Neutrophil (primary cell): ENCODE results near the gene POLR3C.
A peak's percentile ranks its signal among the peaks of the same experiment; 100 is the strongest.

Source experiments
- H3K27ac ChIP-seq: fragments of 200-600 bp; sonication (generic); 2 replicates; pipeline ENCODE4 v1.5.1; 2016; ENCODE audit warnings: mild to moderate bottlenecking, moderate library complexity
- H3K27me3 ChIP-seq: fragments of 200-600 bp; sonication (generic); 2 replicates; pipeline ENCODE4 v1.6.0; 2016; ENCODE audit warnings: mild to moderate bottlenecking
- H3K36me3 ChIP-seq: fragments of 200-600 bp; sonication (generic); 2 replicates; pipeline ENCODE4 v1.5.1; 2017
- H3K4me1 ChIP-seq, 2 experiments: fragments of 200-600 bp in 1 of 2; sonication (generic) in 1 of 2; 1 replicate in 1 of 2; 2 replicates in 1 of 2; pipeline versions ENCODE4 v1.5.1 to v1.6.1; 2013 to 2016; ENCODE audit warnings: low read depth in 1 of 2, low read length in 1 of 2, mild to moderate bottlenecking in 1 of 2, moderate library complexity in 1 of 2; ENCODE audit not compliant: control insufficient read depth in 1 of 2, insufficient read depth in 1 of 2
- H3K4me3 ChIP-seq, 2 experiments: fragments of 200-600 bp in 1 of 2; sonication (generic) in 1 of 2; 1 replicate in 1 of 2; 2 replicates in 1 of 2; pipeline ENCODE4 v1.5.1; 2013 to 2016; ENCODE audit warnings: low read depth in 1 of 2, low read length in 1 of 2, mild to moderate bottlenecking in 1 of 2, moderate library complexity in 1 of 2
- H3K9me3 ChIP-seq: fragments of 200-600 bp; sonication (generic); 2 replicates; pipeline ENCODE4 v1.5.1; 2016
- TF ChIP-seq, protein P1 (sequence below): fragments of 200-600 bp; sonication (generic); IDR thresholded peaks from 2 replicates; pipeline ENCODE4 v1.5.1; 2016; ENCODE audit warnings: antibody characterized with exemption

The POLR3C gene

DNA sequence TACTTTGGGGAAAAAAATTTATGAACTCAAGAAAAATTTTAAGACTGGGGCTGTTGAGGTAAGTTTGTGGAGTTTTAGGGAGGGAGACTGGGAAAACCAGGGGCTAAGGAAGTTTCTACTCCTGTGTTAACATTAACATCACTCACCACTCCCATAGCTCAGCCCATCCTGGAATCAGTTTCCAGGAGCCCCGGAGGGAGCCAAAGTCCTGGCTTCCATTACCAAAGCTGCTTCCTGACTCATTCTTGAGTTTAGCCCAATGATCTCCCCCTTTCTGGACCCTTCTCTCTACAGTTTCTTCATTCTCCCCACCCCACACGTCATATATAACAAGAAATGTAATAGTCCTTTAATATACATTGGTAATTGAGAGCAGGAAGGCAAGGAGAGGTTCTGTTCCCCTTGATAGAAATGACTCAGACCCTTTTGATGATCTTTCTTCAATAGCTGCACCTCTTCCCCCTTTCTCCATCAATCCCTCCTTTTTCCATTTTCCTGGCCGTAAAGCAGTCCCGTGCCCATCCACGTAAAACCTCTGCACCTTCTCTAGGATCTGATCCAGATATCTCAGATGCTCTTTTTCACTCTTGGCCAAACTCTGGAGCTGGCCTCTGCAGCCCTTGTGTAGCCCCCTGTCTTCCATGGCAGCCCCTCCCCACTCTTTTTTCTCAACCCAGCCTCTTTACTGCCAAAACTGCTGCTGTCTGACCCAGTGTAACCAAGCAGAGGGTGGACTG, 39.5 kb downstream of the POLR3C start:
- H3K36me3 ChIP-seq: no peaks in the 10 kb centered on the region
- H3K4me1 ChIP-seq: peaks cover 7 to 8% of the 10 kb centered on the region in 2 experiments
- H3K27ac ChIP-seq: no peak overlapping the region
- peaks cover 14% of the 10 kb centered on the region for H3K27me3 ChIP-seq
- no peak overlapping the region for H3K4me3 ChIP-seq
- H3K9me3 ChIP-seq: no peaks in the 10 kb centered on the region
- TF ChIP-seq, protein P1, sequence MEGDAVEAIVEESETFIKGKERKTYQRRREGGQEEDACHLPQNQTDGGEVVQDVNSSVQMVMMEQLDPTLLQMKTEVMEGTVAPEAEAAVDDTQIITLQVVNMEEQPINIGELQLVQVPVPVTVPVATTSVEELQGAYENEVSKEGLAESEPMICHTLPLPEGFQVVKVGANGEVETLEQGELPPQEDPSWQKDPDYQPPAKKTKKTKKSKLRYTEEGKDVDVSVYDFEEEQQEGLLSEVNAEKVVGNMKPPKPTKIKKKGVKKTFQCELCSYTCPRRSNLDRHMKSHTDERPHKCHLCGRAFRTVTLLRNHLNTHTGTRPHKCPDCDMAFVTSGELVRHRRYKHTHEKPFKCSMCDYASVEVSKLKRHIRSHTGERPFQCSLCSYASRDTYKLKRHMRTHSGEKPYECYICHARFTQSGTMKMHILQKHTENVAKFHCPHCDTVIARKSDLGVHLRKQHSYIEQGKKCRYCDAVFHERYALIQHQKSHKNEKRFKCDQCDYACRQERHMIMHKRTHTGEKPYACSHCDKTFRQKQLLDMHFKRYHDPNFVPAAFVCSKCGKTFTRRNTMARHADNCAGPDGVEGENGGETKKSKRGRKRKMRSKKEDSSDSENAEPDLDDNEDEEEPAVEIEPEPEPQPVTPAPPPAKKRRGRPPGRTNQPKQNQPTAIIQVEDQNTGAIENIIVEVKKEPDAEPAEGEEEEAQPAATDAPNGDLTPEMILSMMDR: no peak

GRCh38 chr1:145868232-145868631, 44.2 kb downstream of the POLR3C start:
- Histone ChIP-seq H3K4me1 (peaks cover 12 to 14% of the 10 kb centered on the region in 2 experiments), H3K36me3 (no peaks in the 10 kb centered on the region), H3K4me3 (no peak overlapping the region), H3K27me3 (peaks cover 20% of the 10 kb centered on the region), H3K27ac (no peak overlapping the region), H3K9me3 (no peaks in the 10 kb centered on the region)
- TF ChIP-seq, protein P1: no peak

DNA sequence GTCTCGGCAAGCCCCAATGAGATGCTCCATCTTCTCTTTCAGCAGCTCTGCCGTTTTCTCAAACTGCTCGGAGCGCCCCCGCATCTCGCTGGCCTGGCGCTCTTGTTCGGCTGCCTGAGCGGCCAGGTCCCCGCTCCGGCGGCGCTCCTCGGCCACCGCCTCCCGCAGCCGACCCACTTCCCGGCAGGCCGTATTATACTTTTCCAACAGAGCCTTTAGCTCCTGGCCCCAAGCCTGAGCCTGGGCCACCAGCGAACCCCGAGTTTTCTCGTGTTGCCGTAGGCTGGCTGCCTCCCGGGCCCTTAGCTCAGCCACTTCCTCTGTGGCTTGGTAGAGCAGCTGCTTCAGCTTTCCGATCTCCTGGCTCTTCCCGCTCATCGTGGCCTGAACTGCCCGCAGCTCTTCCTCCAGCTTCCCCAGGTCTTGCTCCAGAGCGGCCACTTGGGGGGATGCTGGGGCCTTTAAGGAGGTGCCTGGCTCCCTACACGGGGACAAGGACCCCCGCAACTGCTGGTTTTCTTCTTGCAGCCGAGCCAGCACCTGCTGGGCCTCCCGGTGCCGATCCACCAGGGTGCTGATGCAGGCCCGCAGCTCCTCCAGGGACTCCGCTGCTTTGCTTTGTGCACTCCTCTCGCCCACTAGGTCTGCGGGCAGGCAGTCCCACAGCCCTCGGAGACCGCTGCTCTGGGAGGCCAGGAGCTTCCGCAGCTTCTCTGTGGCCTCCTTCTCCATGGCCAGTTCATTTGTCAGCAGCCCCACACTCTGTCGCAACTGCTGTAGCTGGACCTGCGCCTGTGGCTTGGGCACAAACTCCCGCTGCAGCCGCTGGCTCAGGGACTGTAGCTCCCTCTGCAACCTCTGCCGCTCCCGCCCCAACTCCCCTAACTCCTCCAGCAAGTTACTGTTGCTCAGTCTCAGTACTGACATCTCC, 48.3 kb downstream of the POLR3C start:
- Histone ChIP-seq H3K4me1 (peaks cover 12 to 14% of the 10 kb centered on the region in 2 experiments), H3K27ac (no peak overlapping the region)
- TF ChIP-seq, protein P1: no peak

GRCh38 chr1:145874646-145875045, 50.6 kb downstream of the POLR3C start:
- TF ChIP-seq, protein P1: no peak
- H3K4me3 ChIP-seq: no peak overlapping the region
- no peaks in the 10 kb centered on the region for H3K36me3 ChIP-seq
- peaks cover 12 to 14% of the 10 kb centered on the region in 2 experiments for H3K4me1 ChIP-seq
- no peaks in the 10 kb centered on the region for H3K9me3 ChIP-seq
- H3K27me3 ChIP-seq: peaks cover 42% of the 10 kb centered on the region
- H3K27ac ChIP-seq: no peak overlapping the region

More for the DNA sequence above, 48.3 kb downstream of the POLR3C start:
- Histone ChIP-seq H3K27me3 (peaks cover 42% of the 10 kb centered on the region), H3K9me3 (no peaks in the 10 kb centered on the region), H3K4me3 (peak overlapping the region; percentile 32 to 52), H3K36me3 (no peaks in the 10 kb centered on the region)

- peaks cover 24% of the 10 kb centered on the region for H3K27me3 ChIP-seq
- no peaks in the 10 kb centered on the region for H3K9me3 ChIP-seq
- H3K4me3 ChIP-seq: no peak overlapping the region
- H3K27ac ChIP-seq: no peak overlapping the region
- H3K36me3 ChIP-seq: no peaks in the 10 kb centered on the region
- no peaks in the 10 kb centered on the region for H3K4me1 ChIP-seq
- TF ChIP-seq, protein P1: no peak
Measured at GRCh38 chr1:145877923-145878486, 54.0 kb downstream of the POLR3C start.
